CD4-positive, alpha-beta T cell treated with Interleukin-12 subunit alpha and Interleukin-12 subunit beta, for 1 hour (primary cell): ENCODE data around the gene ATP8B4.

Experiments
- DNase-seq: peaks from one replicate; pipeline ENCODE4 v3.0.0-alpha.2; 2020

The ATP8B4 gene

GRCh38 chr15:49847423-49848281, 271.4 kb downstream of the ATP8B4 start:
- no peak for DNase-seq

- no peak for DNase-seq
These were observed 274.6 kb downstream of the ATP8B4 start for GRCh38 chr15:49844390-49844789.

- no peak for DNase-seq
These were observed 275.3 kb downstream of the ATP8B4 start for GRCh38 chr15:49843725-49844124.

DNA sequence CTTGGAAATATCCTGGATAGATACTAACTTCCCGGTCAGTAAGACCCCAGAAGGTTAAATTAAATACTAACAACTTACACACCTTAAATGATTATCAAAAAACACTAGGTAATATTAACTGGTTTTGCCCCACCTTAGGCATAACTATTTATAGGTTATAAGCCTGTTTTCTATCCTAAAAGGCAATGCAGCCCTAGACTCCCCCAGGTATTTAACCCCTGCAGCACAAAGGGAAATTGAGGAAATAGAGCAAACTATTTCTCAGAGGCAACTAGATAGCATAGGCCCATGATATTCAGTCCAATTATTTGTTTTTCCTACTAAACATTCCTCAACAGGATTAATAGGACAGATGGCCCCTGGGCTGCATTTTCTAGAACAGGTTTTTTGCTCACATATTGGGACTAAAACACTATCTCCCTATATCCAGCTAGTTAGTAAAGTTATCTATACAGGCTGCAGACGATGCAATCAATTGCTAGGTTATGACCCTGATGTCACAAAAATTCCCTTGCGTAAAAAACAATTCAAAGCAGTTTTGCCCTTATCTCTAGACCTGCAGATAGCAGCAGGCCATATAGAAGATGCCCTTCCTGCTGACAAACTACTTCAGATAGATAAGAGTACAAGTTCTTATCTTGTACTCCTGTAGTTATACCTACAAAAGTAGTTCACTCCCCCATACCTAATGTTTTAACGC, 276.9 kb downstream of the ATP8B4 start:
- no peak for DNase-seq

DNA sequence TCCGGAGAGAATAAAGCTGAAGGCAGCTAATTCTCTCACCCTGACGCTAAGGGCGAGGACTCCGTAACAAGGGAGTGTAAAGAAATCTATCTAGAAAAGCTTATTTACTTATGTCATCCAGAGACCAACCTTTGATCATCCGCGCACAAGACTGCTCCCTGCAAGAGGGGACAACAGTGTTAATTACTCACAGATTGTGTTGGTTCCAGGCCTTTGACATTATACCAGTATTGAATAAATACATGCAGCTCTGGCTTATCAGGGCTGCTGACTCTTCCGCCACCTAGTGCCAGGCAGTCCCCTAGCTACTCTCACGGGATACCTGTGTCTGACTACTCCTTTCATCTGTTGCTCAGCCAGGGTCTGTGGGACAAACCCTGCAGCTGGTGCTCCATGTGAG, 286.5 kb downstream of the ATP8B4 start:
- no peak for DNase-seq

DNA sequence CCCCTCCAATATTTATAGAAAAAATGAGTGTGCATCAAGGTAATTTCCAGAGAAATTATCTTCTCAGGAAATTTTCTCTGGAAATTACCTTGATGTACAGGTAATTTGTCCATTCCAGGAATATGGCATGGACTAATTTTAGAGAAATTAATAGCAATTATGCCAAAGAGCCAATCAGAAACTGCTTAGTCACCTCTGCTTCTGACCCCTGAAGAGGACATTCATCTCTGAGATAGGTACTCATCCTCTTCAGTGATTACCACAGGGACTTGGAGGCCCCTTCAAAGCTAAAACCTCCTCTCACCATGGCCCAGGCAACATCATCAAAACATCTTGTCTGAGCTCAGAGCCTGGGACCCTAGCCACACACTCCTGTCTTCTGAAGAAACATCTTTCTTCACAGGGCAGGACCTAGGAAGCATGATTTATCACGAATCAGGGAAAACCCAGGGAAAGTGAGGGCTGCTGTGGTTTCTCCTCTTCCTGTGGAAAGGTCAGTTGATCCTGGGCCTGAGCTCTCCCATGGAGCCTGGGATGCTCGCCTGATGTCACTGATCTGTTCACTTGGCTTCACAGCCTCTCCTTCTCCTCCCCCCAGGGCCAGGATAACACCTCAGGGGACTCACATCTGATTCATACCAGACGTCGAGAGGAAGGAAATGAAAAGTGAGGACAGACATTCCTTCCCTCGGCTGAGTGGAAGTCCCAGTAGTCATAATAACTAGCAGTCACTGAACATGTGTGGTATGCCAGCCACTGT, 287.6 kb downstream of the ATP8B4 start:
- DNase-seq, result no peak

GRCh38 chr15:49830391-49830790, 288.6 kb downstream of the ATP8B4 start:
- no peak for DNase-seq

DNA sequence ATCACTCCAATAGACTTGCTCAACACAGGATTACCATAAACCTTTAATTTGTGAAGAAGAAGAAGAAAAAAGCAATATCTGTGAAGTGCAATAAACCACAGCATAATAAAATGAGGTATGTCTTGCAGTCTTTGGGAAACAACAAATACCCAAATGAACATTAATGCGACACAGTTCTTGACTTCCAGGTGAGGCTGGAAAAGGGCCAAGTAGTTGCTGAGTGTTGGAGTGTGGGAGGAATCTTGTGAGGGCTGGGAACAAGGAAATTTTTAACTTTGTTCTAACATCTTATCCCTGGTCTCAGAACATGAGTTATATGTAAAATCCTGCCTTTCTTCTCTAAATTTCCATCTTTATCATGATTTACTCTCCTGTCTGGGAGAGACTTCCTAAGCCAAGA, 291.7 kb downstream of the ATP8B4 start:
- DNase-seq, result no peak

DNA sequence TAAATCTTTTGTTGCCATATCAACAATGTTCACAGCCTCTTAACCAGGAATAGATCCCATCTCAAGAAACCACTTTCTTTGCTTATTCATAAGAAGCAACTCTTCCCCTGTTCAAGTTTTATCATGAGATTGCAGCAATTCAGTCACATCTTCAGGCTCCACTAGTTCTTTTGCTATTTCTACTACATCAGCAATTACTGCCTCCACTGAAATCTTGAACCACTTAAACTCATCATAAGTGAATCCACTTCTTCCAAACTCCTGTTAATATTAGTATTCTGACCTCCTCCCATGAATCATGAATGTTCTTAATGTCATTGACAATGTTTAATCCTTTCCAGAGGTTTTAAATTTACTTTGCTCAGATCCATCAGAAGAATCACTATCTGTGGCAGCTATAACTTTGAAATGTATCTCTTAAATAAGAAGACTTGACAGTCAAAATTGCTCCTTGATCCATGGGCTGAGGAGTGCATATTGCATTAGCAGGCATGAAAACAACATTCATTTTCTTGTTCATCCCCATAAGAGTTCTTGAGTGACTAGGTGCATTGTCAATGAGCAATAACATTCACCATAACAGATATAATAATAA, 292.3 kb downstream of the ATP8B4 start:
- no peak for DNase-seq

GRCh38 chr15:49824775-49825099, 294.3 kb downstream of the ATP8B4 start:
- no peak for DNase-seq

DNA sequence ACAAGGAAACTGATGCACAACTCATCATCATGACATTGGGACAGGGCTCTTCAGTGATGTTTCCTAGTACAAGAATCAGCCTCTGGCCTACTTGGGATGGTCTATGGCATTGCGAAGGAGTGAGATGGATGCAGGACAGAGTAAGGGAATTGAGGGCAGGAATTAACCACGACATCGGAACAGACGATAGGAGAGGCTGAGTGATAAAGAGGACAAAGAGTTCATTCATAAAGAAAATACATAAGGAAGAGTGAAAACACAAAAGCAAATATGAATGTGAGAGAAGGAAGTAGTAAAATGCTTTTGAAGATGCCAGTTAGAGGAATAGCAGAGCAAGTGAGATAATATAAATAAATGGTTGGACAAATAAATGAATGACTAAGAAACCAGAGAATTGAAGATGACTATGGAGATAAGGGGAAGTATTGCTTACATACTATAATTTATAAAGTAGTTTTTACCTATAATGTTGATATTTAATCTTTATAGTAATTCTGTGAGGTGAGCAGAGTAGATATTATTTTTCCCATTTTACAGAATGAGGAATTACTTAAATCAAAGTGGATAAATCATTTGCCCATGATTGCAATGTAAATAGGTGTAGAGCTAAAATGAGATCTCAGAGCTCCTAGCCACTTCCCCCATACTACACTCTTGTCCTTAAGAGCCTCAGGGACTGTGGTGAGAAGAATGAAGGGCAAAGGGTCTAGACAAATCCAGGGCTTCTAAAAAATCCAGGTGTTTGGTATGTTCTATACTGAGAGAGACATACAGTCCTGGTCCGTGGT, 294.9 kb downstream of the ATP8B4 start:
- DNase-seq, result no peak

DNA sequence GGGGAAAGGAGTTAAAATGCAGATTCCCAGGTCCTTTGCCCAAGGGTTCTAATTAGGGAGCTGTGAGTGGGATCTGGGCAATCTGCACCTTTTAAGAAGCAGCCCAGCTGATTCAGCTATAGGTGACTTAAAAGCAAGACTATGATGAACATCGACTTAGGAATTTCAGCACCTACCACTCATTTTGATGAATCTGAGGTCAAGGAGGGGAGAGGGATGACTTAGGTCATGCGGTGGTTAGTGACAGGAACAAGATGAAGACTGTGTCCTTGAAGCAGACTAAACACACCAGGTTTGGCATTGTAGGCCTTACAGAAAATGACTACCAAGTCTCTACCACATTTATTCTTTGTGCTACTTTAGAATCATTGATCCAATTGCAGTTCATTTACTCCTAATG, 301.9 kb downstream of the ATP8B4 start:
- no peak for DNase-seq

DNA sequence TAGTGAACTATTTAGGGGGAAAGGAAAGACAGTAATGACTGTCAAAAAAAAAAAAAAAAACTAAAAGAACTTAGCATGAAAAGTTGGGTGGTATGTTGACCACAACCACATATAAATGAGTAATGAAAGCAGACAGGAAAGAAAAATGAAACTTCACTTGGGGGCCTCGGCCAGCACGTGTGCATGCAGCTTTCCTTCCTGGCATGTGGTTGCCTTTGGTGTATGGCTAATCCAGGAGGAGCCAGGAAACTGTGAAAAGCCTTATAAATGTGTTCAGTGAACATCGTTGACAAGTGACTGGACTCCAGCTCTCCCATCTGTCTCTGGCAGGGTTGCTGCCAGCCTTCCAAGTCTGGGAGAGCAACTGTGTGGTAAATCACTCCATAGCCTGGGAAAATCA, 303.1 kb downstream of the ATP8B4 start:
- no peak for DNase-seq

- DNase-seq, result no peak
These were observed 303.5 kb downstream of the ATP8B4 start for GRCh38 chr15:49815526-49815925.

DNA sequence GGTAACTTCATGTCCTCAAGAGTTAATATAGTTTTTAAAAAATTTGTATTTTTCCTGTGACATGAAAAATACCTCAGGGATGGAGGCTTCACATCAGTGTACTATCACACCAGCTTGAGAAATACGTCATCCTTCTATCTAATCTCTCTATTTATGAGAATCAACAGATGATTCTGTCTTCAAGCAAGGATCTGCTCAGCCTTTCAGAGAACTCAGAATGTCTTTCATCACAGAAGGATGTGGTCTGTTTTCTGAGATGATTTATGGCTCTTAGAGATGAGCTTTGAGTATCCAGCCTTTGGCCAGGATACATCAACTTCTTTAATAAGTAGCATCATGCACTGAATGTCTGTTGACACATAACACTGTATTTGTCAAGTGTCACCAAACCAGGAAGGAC, 304.3 kb downstream of the ATP8B4 start:
- DNase-seq, result no peak

- DNase-seq, result no peak
These were observed 305.4 kb downstream of the ATP8B4 start for GRCh38 chr15:49813625-49814024.

GRCh38 chr15:49810720-49811119, 308.3 kb downstream of the ATP8B4 start:
- no peak for DNase-seq

DNA sequence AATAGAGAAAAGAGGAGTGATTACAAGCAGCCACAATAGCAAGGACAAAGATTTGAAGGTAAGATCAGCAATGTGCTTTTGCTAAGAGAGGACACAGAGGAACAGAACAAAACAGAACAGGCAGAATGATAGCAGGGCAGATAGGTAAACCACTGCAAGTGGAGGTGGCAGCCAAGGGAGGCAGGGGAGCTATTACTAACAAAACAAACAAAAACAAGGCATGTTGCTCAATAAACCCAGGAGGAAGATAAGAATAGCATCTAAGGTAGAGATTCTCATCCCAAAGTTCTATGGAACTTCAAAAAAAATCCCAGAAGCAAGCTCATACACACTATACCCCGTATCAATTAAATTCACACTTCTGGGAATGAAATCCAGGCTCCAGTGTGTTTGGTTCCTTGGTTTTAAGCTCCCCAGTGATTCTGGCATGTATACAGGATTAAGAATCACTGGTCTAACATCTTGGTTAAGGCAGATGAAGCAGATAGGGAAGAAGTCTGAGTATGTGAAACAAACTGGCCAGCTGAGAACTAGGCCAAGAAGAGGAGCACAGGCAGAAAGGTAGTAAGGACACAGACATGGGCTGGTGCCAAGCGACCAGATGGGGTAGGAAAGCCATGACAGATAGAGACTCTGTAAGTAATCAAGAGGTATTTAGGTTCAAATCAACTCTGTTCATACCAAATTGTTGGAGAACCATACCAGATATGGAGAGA, 309.0 kb downstream of the ATP8B4 start:
- DNase-seq, result no peak

GRCh38 chr15:49808341-49808740, 310.7 kb downstream of the ATP8B4 start:
- no peak for DNase-seq
